Activated CD4-positive, CD25-positive, alpha-beta regulatory T cell treated with anti-CD3 and anti-CD28 coated beads, Interleukin-2, amount 50 U/mL, for 72 hours (primary cell): ENCODE data around the gene NACC1.

ENCODE experiments used
- DNase-seq: peaks from one replicate; pipeline ENCODE4 v3.0.0; 2021

The NACC1 gene

GRCh38 chr19:13100841-13101589 is 17.0 kb upstream of the NACC1 start:
- no peak for DNase-seq

GRCh38 chr19:13101590-13102415 is 16.3 kb upstream of the NACC1 start:
- no peak for DNase-seq

GRCh38 chr19:13102416-13102665 is 15.7 kb upstream of the NACC1 start:
- no peak for DNase-seq

- DNase-seq: peak; percentile 58
Observed at GRCh38 chr19:13102666-13103580, 15.1 kb upstream of the NACC1 start, which contains the start of gene LYL1. Gene LYL1 (minus strand): TSS chr19:13102858. CDS start chr19:13101171, 1,687 bp downstream.

GRCh38 chr19:13103581-13104359 is 14.3 kb upstream of the NACC1 start:
- DNase-seq: no peak

GRCh38 chr19:13104360-13104847 is 13.7 kb upstream of the NACC1 start:
- peak; percentile 77 for DNase-seq

GRCh38 chr19:13104848-13105711 is 13.0 kb upstream of the NACC1 start:
- no peak for DNase-seq

GRCh38 chr19:13109361-13110098 is 8.5 kb upstream of the NACC1 start:
- DNase-seq: no peak

- no peak for DNase-seq
Observed at GRCh38 chr19:13110099-13110610, 7.9 kb upstream of the NACC1 start.

- no peak for DNase-seq
Observed at GRCh38 chr19:13112555-13112954, 5.5 kb upstream of the NACC1 start.

- DNase-seq: no peak
Observed at GRCh38 chr19:13115936-13116281, 2.2 kb upstream of the NACC1 start.

- peak; percentile 86 for DNase-seq
Observed at GRCh38 chr19:13116282-13117175, 1.5 kb upstream of the NACC1 start, which contains the start of gene TRMT1. Gene TRMT1 (minus strand): TSS chr19:13116740. CDS start chr19:13116399, 341 bp downstream.

GRCh38 chr19:13117176-13117771 is 790 bp upstream of the NACC1 start:
- DNase-seq: no peak

- no peak for DNase-seq
Observed at GRCh38 chr19:13118424-13119193, 545 bp downstream of the NACC1 start.

- no peak for DNase-seq
Observed at GRCh38 chr19:13119627-13120026, 1.6 kb downstream of the NACC1 start.

GRCh38 chr19:13120031-13120430 is 2.0 kb downstream of the NACC1 start:
- no peak for DNase-seq

GRCh38 chr19:13120817-13121216 is 2.8 kb downstream of the NACC1 start:
- no peak for DNase-seq
